HG03469 (cell line): ENCODE data around the gene ARMC5.
"Not testable (repeated sequence)": the region's sequence is repeated elsewhere in the genome, so short reads cannot be mapped to it uniquely, and the experiment has no call there.

Experiments
- ATAC-seq: cut with Tn5 transposase; IDR thresholded peaks from one replicate; pipeline ENCODE4 v1.9.1; 2021; ENCODE audit warnings: mild to moderate bottlenecking, moderate library complexity, moderate number of reproducible peaks; ENCODE audit not compliant: unreplicated experiment

ARMC5 gene

GRCh38 chr16:31493506-31494125 lies 34.3 kb downstream of the ARMC5 start:
- ATAC-seq, result no peak

GRCh38 chr16:31496670-31497069 lies 37.4 kb downstream of the ARMC5 start:
- ATAC-seq, result no peak

GRCh38 chr16:31498493-31498892 lies 39.2 kb downstream of the ARMC5 start:
- ATAC-seq, result no peak

- ATAC-seq, result no peak
Measured at GRCh38 chr16:31499928-31500327, 40.6 kb downstream of the ARMC5 start.

GRCh38 chr16:31501226-31501965 lies 42.1 kb downstream of the ARMC5 start:
- ATAC-seq, result no peak

- ATAC-seq, result no peak
Measured at GRCh38 chr16:31501966-31502348, 42.7 kb downstream of the ARMC5 start.

GRCh38 chr16:31502981-31503380 lies 43.7 kb downstream of the ARMC5 start:
- no peak for ATAC-seq

GRCh38 chr16:31503555-31503954 lies 44.3 kb downstream of the ARMC5 start:
- not testable (repeated sequence) for ATAC-seq

DNA sequence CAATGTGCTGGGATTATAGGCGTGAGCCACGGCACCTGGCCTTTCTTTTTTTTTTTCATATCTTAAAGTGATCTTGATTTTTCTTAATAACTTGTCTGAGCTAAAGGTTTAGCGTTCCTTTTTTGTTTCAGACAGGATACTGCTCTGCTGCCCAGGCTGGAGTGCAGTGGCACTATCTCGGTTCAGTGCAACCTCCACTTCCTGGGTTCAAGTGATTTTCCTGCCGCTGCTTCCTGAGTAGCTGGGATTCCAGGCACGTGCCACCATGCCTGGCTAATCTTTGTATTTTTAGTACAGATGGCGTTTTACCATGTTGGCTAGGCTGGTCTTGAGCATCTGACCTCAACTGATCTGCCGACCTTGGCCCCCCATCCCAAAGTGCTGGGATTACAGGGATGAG lies 44.9 kb downstream of the ARMC5 start:
- no peak for ATAC-seq

GRCh38 chr16:31505483-31505882 lies 46.2 kb downstream of the ARMC5 start:
- ATAC-seq, result peak; percentile 65

DNA sequence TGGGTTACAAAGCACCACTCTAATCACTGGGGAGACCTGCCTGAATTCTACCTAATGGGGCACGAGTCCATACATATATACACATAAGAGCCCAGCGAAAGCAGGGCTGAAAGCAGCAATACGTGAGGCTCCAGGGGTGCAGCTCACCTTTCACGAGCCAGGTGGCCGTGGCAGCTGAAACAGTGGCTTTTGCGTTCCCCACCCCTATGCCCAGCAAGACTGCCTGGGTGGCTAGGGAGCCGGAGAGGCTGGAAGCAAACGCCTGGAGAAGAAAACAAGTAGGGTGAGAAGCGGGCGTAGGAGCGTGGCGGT lies 48.3 kb downstream of the ARMC5 start:
- no peak for ATAC-seq

DNA sequence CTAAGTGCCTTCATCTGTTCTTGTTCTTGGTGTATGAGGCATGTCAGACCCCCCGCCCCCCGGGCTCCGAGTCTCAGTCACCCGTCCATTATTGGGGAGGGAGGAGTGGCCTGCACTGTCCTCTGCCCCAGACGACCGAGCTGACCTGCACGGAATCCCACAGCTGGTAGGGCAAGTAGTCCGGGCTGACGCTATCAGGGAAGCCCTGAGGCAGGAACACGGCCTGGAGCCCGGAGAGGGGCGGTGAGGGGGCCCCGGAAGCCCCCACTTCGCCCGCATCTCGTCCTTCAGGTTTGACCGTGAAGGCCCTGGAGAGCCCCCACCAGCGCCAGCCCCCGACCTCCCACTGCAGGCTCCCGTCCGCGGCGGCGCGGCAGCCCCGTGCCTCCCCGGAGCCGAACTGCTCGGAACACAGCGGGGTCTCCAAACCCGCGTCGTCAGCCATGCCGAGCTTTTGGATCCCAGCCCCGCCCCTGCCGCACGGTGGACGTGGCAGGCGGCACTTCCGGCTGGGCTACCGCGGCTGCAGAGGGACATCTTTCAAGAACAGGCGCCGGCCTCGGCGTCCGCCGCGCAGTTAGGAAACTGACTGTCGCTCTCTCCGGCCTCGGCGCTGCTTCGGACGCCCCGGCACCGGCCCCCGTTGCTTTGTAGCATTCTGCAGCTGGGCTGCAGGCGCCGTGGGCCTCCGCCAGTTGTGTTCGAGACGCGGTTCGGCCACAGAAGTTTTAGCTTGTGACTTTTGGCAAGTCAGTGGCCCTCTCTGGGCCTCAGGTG lies 48.8 kb downstream of the ARMC5 start, which contains the start of gene RUSF1:
TSS of gene RUSF1 (minus strand) at position 463 of the 777 bp plus-strand sequence. CDS start at position 445, 18 bp downstream.
- peak; percentile 74 for ATAC-seq

GRCh38 chr16:31508706-31509195 lies 49.5 kb downstream of the ARMC5 start:
- no peak for ATAC-seq

- ATAC-seq, result no peak
Measured at GRCh38 chr16:31513126-31513525, 53.8 kb downstream of the ARMC5 start.

- ATAC-seq, result no peak
Measured at GRCh38 chr16:31513884-31514283, 54.6 kb downstream of the ARMC5 start.
